AG09319 (cell line): ENCODE data around the gene ZNF234.
"Not testable (repeated sequence)": the region's sequence is repeated elsewhere in the genome, so short reads cannot be mapped to it uniquely, and the experiment has no call there.

Source experiments
- DNase-seq: peaks from one replicate; pipeline ENCODE4 v3.0.0-alpha.2; 2010; ENCODE audit warnings: low read depth; ENCODE audit errors: extremely low read depth
- TF ChIP-seq, protein P1 (sequence below): IDR thresholded peaks from 2 replicates; pipeline ENCODE4 v1.5.1; 2011; ENCODE audit warnings: low read depth, mild to moderate bottlenecking, inconsistent platforms, low read length, moderate library complexity

Gene ZNF234

DNA sequence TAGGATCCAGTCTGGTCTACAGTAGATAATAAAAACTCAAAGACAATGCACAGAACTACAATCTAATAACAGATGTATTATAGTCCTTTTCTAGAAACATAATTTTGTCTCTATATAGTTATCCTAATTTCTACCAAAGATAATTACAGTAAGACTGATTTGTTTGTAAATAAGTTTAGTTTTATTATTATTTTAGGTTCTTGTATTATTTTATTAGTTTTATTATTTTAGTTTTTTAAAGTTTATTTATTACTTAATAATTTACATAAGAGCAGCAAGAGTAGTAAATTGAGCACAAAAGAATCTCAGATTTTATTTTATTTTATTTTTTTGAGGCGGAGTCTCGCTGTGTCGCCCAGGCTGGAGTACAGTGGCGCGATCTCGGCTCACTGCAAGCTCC lies 48.7 kb downstream of the ZNF234 start:
- TF ChIP-seq, protein P1, sequence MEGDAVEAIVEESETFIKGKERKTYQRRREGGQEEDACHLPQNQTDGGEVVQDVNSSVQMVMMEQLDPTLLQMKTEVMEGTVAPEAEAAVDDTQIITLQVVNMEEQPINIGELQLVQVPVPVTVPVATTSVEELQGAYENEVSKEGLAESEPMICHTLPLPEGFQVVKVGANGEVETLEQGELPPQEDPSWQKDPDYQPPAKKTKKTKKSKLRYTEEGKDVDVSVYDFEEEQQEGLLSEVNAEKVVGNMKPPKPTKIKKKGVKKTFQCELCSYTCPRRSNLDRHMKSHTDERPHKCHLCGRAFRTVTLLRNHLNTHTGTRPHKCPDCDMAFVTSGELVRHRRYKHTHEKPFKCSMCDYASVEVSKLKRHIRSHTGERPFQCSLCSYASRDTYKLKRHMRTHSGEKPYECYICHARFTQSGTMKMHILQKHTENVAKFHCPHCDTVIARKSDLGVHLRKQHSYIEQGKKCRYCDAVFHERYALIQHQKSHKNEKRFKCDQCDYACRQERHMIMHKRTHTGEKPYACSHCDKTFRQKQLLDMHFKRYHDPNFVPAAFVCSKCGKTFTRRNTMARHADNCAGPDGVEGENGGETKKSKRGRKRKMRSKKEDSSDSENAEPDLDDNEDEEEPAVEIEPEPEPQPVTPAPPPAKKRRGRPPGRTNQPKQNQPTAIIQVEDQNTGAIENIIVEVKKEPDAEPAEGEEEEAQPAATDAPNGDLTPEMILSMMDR, result no peak
- no peak for DNase-seq

DNA sequence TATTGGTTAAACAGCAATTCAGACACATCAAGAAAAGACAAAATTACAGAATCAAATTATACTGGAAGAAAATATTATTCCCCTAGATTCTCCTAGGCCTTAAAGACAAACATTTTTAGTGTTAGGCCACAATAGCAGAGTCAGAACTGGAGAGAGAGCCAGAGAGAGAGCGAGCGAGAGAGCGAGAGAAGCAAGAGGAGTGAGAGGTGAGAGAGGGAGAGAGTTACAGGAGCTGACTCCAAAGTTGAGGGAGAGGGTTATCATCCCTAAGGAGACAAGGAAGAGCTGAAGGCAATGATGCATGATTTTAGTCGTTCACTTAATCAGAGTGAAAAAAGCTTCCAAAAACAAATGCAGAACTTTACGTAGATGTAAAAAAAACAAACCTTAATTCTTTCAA lies 50.8 kb downstream of the ZNF234 start:
- TF ChIP-seq, protein P1, result no peak
- no peak for DNase-seq

DNA sequence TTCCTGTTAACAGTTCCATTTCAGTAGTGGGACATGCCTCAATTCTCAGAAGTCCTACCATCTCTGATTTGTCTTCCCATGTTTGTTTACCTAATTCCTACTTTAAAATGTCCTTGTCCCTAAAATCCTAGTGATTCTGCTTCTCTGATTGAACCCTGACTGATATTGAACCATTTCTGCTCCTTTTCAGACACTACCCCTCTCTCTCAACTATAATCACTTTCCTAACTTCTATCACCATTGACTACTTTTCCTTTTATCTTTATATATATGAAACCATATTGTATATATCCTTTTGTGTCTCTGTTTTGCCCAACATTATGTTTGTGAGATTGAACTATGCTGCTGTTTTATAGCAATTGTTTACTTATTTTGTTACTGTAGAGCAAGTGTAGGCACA lies 55.4 kb downstream of the ZNF234 start:
- no peak for DNase-seq
- TF ChIP-seq, protein P1, result no peak

DNA sequence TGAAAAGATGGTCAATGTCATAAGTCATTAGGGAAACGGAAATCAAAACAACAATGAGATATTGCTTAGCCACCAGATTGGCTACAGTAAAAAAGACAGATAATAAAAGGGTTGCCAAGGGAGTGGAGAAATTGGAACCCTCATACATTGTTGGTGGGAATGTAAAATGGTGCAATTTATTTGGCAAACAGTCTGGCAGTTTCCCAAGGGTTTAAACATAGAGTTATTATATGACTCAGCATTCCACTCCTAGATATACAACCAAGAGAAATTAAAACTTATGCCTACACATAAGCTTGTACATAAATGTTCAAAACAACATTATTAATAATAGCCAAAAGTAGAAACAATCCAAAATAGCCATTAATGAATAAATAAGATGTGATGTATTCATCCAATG lies 61.1 kb downstream of the ZNF234 start:
- TF ChIP-seq, protein P1, result no peak

DNA sequence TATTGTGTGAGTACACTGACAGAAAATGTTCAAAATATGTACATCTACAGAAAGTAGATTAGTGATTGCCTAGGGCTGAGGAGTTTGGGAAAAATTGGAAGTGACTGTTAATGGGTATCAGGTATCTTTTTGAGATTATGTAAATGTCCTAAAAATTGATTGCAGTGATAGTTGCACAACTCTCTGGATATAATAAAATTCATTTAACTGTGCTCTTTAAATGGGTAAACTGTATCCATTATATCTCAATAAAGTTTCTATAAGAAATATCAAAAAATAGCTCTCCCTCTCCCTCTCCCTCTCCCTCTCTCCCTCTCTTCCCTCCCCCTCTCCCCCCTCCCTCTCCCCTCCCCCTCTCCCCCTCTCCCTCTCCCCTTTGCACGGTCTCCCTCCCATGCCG lies 61.6 kb downstream of the ZNF234 start:
- no peak for DNase-seq

More for the DNA sequence above, 61.1 kb downstream of the ZNF234 start:
- DNase-seq, result no peak

DNA sequence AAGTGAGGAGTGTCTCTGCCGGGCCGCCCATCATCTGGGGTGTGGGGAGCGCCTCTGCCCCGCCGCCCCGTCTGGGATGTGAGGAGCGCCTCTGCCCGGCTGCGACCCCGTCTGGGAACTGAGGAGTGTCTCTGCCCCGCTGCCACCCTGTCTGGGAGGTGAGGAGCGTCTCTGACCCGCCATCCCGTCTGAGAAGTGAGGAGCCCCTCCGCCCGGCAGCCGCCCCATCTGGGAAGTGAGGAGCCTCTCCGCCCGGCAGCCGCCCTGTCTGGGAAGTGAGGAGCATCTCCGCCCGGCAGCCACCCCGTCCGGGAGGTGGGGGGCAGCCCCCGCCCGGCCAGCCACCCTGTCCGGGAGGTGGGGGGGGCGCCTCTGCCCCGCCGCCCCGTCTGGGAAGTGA lies 62.5 kb downstream of the ZNF234 start:
- DNase-seq, result not testable (repeated sequence)

More for the DNA sequence above, 61.6 kb downstream of the ZNF234 start:
- TF ChIP-seq, protein P1, result no peak

DNA sequence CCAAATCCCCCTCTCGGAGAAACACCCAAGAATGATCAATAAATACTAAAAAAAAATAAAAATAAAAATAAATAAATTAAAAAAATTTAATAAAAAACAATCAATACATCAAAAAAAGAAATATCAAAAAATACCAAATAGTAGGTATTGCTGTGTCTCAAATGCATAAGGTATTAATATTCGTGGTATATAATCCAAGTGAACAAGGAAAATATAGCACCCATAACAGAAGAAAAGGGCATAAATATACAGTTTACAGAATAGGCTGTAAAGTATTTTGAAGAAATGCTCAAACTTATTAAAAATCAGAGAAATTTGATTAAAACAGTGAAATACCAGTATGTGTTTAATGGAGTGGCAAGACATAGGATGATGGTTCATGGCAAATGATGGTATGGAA lies 63.4 kb downstream of the ZNF234 start:
- no peak for DNase-seq
- TF ChIP-seq, protein P1, result no peak

DNA sequence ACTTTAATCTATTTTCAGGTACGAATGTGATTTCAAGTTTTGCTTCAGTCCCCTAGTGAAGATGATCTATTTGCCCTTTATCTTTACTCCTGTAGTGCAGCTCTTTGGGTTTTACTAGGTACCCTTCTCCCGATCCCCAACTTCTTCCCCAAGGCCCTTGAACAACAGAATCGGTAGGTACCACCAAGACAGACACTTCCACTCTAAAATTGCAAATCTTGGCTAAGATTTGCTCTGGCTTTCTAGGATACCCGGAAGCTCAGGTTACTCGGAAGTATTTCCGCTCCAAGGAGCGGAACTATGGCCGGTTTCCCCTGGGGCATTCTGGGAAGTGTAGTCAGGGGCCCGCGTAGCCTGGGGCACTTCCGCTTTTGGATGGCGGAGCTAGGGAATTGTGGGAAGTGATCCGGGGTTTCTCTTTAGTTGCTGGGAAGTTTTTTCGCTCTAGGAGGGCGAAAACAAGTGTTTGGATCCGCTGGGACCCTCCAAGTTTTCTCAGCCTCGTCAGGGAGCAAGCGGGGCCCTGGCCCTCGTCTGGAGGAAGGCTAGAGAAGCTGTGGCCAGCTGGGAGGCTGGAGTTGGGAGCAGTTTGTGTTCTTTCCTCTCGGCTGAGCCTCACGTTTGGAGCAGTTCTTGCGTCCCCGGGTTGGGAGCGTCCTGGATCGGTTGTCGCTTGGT lies 65.9 kb downstream of the ZNF234 start:
- TF ChIP-seq, protein P1, result no peak
- DNase-seq, result peak; percentile 85
